A549 (cell line): ENCODE results near the gene TIMM10. TPM values are rescaled to one million over a fixed set of nuclear protein-coding genes. Genes with fewer than 3 reads are reported as not detected.

Experiments used
- ATAC-seq, 2 experiments: fragments of 200-7000 bp in 1 of 2; fragments of >200 bp in 1 of 2; cut with Nextera tagmentation in 1 of 2; cut with Tn5 transposase in 1 of 2; 3 replicates each; pipeline versions ENCODE4 v1.8.0 to v1.9.1; 2018 to 2020; ENCODE audit warnings: mild to moderate bottlenecking in 1 of 2, moderate library complexity in 1 of 2
- CTCF ChIA-PET: fragments of 300-600 bp; sonication (Branson Sonifier 250); formaldehyde crosslinking; extraction: SDS; loops from one replicate; lab custom pipeline; 2021; ENCODE audit warnings: antibody characterized with exemption, inconsistent platforms; lab: Yijun Ruan, JAX
- POLR2A ChIA-PET: fragments of 350-600 bp; formaldehyde crosslinking; extraction: SDS; loops from one replicate; lab custom pipeline; 2021; ENCODE audit warnings: antibody characterized with exemption, inconsistent platforms; lab: Yijun Ruan, JAX
- DNase-seq, 2 experiments: peaks; one replicate each; pipeline versions ENCODE4 v3.0.0 to v3.0.0-alpha.2; 2011 to 2016; ENCODE audit warnings: low read depth in 1 of 2, low spot score in 1 of 2
- FAIRE-seq: peaks from 2 replicates; lab custom pipeline; 2011; peaks lifted over from hg19 to GRCh38; lab: Jason Lieb, UNC
- H3K27ac ChIP-seq, 2 experiments: fragments of >200 bp; sonication (Bioruptor Twin); formaldehyde crosslinking; 3 replicates each; pipeline ENCODE4 v1.5.1; 2016 to 2017
- H3K4me1 ChIP-seq: fragments of >200 bp; sonication (Bioruptor Twin); formaldehyde crosslinking; 3 replicates; pipeline ENCODE4 v1.6.1; 2016
- H3K4me2 ChIP-seq: fragments of >200 bp; sonication (Bioruptor Twin); formaldehyde crosslinking; 3 replicates; pipeline ENCODE4 v1.6.1; 2016
- H3K4me3 ChIP-seq: fragments of >200 bp; sonication (Bioruptor Twin); formaldehyde crosslinking; 3 replicates; pipeline ENCODE4 v1.5.1; 2016
- H3K9me3 ChIP-seq: fragments of >200 bp; sonication (Bioruptor Twin); formaldehyde crosslinking; 3 replicates; pipeline ENCODE4 v1.6.1; 2016
- ATOH8 ChIP-seq: fragments of 250-450 bp; sonication (Bioruptor Pico); IDR thresholded peaks from 2 replicates; pipeline ENCODE4 v1.5.0; 2020; ENCODE audit warnings: low read depth, mild to moderate bottlenecking, moderate library complexity
- CEBPB ChIP-seq, 2 experiments: fragments of >200 bp in 1 of 2; sonication (Bioruptor Twin) in 1 of 2; formaldehyde crosslinking in 1 of 2; IDR thresholded peaks; 2 replicates each; pipeline ENCODE4 v1.6.1; 2012 to 2016
- CHD2 ChIP-seq: fragments of 150-350 bp; IDR thresholded peaks from 2 replicates; pipeline ENCODE4 v1.6.1; 2014; ENCODE audit warnings: low read length; ENCODE audit not compliant: partially characterized antibody
- CHD4 ChIP-seq: fragments of 200-600 bp; sonication (generic); IDR thresholded peaks from 2 replicates; pipeline ENCODE4 v1.6.1; 2016; ENCODE audit warnings: antibody characterized with exemption, mild to moderate bottlenecking, borderline replicate concordance
- E2F6 ChIP-seq: IDR thresholded peaks from 2 replicates; pipeline ENCODE4 v1.6.1; 2012; ENCODE audit warnings: low read depth, borderline replicate concordance
- ELK1 ChIP-seq: fragments of 150-350 bp; IDR thresholded peaks from 2 replicates; pipeline ENCODE4 v1.6.1; 2014; ENCODE audit warnings: low read depth, mild to moderate bottlenecking, low read length
- ESRRA ChIP-seq: fragments of 150-350 bp; IDR thresholded peaks from 2 replicates; pipeline ENCODE4 v1.6.1; 2014; ENCODE audit warnings: mild to moderate bottlenecking, low read length, borderline replicate concordance
- FOXS1 ChIP-seq: fragments of 250-450 bp; sonication (Bioruptor Pico); IDR thresholded peaks from 2 replicates; pipeline ENCODE4 v1.5.0; 2020; ENCODE audit warnings: mild to moderate bottlenecking, moderate library complexity
- HES2 ChIP-seq: fragments of >200 bp; sonication (Bioruptor Twin); formaldehyde crosslinking; IDR thresholded peaks from 2 replicates; pipeline ENCODE4 v1.6.1; 2016
- HMGXB4 ChIP-seq: fragments of 250-450 bp; sonication (Bioruptor Pico); IDR thresholded peaks from 2 replicates; pipeline ENCODE4 v1.5.0; 2021; ENCODE audit warnings: mild to moderate bottlenecking, moderate library complexity, borderline replicate concordance
- HOXA7 ChIP-seq: fragments of 250-450 bp; sonication (Bioruptor Pico); IDR thresholded peaks from 2 replicates; pipeline ENCODE4 v1.5.0; 2020; ENCODE audit warnings: mild to moderate bottlenecking, moderate library complexity
- KDM5A ChIP-seq: fragments of 200-600 bp; sonication (generic); IDR thresholded peaks from 2 replicates; pipeline ENCODE4 v1.6.1; 2016; ENCODE audit warnings: antibody characterized with exemption, mild to moderate bottlenecking
- MAFK ChIP-seq: fragments of 450-650 bp; IDR thresholded peaks from 2 replicates; pipeline ENCODE4 v1.6.1; 2014; ENCODE audit not compliant: partially characterized antibody
- RAD21 ChIP-seq, 2 experiments: fragments of >200 bp in 1 of 2; sonication (Bioruptor Twin) in 1 of 2; formaldehyde crosslinking in 1 of 2; IDR thresholded peaks in 1 of 2; conservative IDR thresholded peaks in 1 of 2; 2 replicates in 1 of 2; 3 replicates in 1 of 2; pipeline ENCODE4 v1.6.1; 2012 to 2018; ENCODE audit warnings: inconsistent platforms in 1 of 2
- RCOR1 ChIP-seq: fragments of 150-350 bp; IDR thresholded peaks from 2 replicates; pipeline ENCODE4 v1.6.1; 2014; ENCODE audit warnings: antibody characterized with exemption, low read length, low read depth
- TFCP2L1 ChIP-seq: fragments of 250-450 bp; sonication (Bioruptor Pico); IDR thresholded peaks from 2 replicates; pipeline ENCODE4 v1.5.0; 2021; ENCODE audit warnings: mild to moderate bottlenecking
- TP53 ChIP-seq: fragments of 250-450 bp; sonication (Bioruptor Pico); IDR thresholded peaks from 2 replicates; pipeline ENCODE4 v1.5.0; 2021; ENCODE audit warnings: mild to moderate bottlenecking, moderate library complexity
- USF2 ChIP-seq: fragments of 450-650 bp; IDR thresholded peaks from 2 replicates; pipeline ENCODE4 v1.6.1; 2014; ENCODE audit warnings: antibody characterized with exemption
- ZC3H11A ChIP-seq: fragments of 450-650 bp; IDR thresholded peaks from 2 replicates; pipeline ENCODE4 v1.6.1; 2014; ENCODE audit warnings: antibody characterized with exemption, mild to moderate bottlenecking
- ZNF302 ChIP-seq: fragments of 250-450 bp; sonication (Bioruptor Pico); IDR thresholded peaks from 2 replicates; pipeline ENCODE4 v1.9.0; 2021; ENCODE audit warnings: inconsistent platforms, mild to moderate bottlenecking, moderate library complexity
- ZSCAN20 ChIP-seq: fragments of 250-450 bp; sonication (Bioruptor Pico); IDR thresholded peaks from 2 replicates; pipeline ENCODE4 v1.8.0; 2022; ENCODE audit warnings: mild to moderate bottlenecking, moderate library complexity
- WGBS: methylation state at CpG from one replicate; pipeline ENCODE4 v1.1.6; 2017; ENCODE audit errors: missing lambda C conversion rate; 5-methylcytosine and 5-hydroxymethylcytosine counted together
- polyA plus RNA-seq, 4 experiments: library from polyadenylated mRNA; depleted of rRNA in 3 of 4; stranded (reverse); fragments of >200 nt; fragmentation: RNase III in 1 of 4; extraction: RNeasy Plus Mini Kit Qiagen cat#74134 plus additional on column Dnase treatment in 1 of 4; gene quantifications; 2 replicates in 3 of 4; 3 replicates in 1 of 4; pipeline ENCODE4 v1.2.3, GENCODE V29; 2011 to 2017

Gene TIMM10
- polyA plus RNA-seq, 2 of the 4 experiments (the other 2 are of a cell fraction): 179 to 248 TPM

- ChIA-PET CTCF (interaction anchor here (1.0 to 22.5 kb wide), 5 partner anchors 15 to 157 kb away, joined by 3 to 299 read pairs (median 4); partner anchors contain the start of genes RTN4RL2 and TIMM10), POLR2A (no interaction called here)
- H3K27ac ChIP-seq: no peak overlapping the region
- no peak overlapping the region for H3K4me3 ChIP-seq
- no peak for FAIRE-seq
- H3K9me3 ChIP-seq: no peaks in the 10 kb centered on the region
- no peak for TF ChIP-seq HOXA7 (CRISPR knock-in tag)
- no peak for TF ChIP-seq CHD2
- TF ChIP-seq TFCP2L1: no peak
- TF ChIP-seq USF2: no peak
- no peak for TF ChIP-seq FOXS1 (CRISPR knock-in tag)
- no peak for TF ChIP-seq E2F6
- no peak for TF ChIP-seq KDM5A
- no peak for TF ChIP-seq ZC3H11A
- no peak for TF ChIP-seq ESRRA
- TF ChIP-seq ELK1: no peak
- TF ChIP-seq HES2: no peak
- no peak for TF ChIP-seq RCOR1
- no peak for TF ChIP-seq ZNF302 (CRISPR knock-in tag)
- no peak for TF ChIP-seq ZSCAN20 (CRISPR knock-in tag)
- no peak for TF ChIP-seq MAFK
- no peak for ATAC-seq
- 74% methylated on average over 14 of the region's 15 CpGs for WGBS
- no peak overlapping the region for H3K4me2 ChIP-seq
- no peak for DNase-seq
- peaks cover 10% of the 10 kb centered on the region; the same call in 2 of the 3 replicates for H3K4me1 ChIP-seq
Observed at GRCh38 chr11:57487021-57487778, 43.4 kb downstream of the TIMM10 start.

- no peak for DNase-seq
- POLR2A ChIA-PET: no interaction called here
- WGBS: 83% methylated on average over 10 of the region's 10 CpGs
- no peak for FAIRE-seq
- ATAC-seq: no peak
- H3K9me3 ChIP-seq: no peaks in the 10 kb centered on the region
- H3K27ac ChIP-seq: no peak overlapping the region
- H3K4me3 ChIP-seq: no peak overlapping the region
- CTCF ChIA-PET: interaction anchor here (1.0 to 10.1 kb wide), 8 partner anchors 8 to 138 kb away, joined by 3 to 228 read pairs (median 56); partner anchors contain the start of gene RTN4RL2
- H3K4me2 ChIP-seq: no peak overlapping the region
- TF ChIP-seq TP53 (CRISPR knock-in tag): no peak
- peaks cover 10% of the 10 kb centered on the region; the same call in 2 of the 3 replicates for H3K4me1 ChIP-seq
Observed at GRCh38 chr11:57485217-57485990, 45.1 kb downstream of the TIMM10 start.

- no peaks in the 10 kb centered on the region for H3K9me3 ChIP-seq
- ATAC-seq: no peak
- H3K27ac ChIP-seq: no peak overlapping the region
- ChIA-PET CTCF (interaction anchor here (0.7 to 10.1 kb wide), 19 partner anchors 11 to 160 kb away, joined by 3 to 228 read pairs (median 4); partner anchors contain the start of genes P2RX3, RTN4RL2, SLC43A1 and UBE2L6), POLR2A (no interaction called here)
- FAIRE-seq: no peak
- DNase-seq: no peak
- 83% methylated on average over 7 of the region's 7 CpGs for WGBS
- H3K4me2 ChIP-seq: no peak overlapping the region
- H3K4me1 ChIP-seq: peaks cover 20% of the 10 kb centered on the region
- H3K4me3 ChIP-seq: no peak overlapping the region
- TF ChIP-seq CEBPB (IDR thresholded peaks at IDR 0.05) (no peak), HMGXB4 (CRISPR knock-in tag) (no peak), CHD4 (no peak), USF2 (no peak), HES2 (no peak), CHD2 (no peak), ATOH8 (CRISPR knock-in tag) (no peak), ZC3H11A (no peak), RCOR1 (no peak), TFCP2L1 (no peak), RAD21 (conservative IDR thresholded peaks at IDR 0.05 in 1 of 2, IDR thresholded peaks at IDR 0.05 in 1 of 2) (no peak)
Observed at GRCh38 chr11:57484141-57484710, 46.3 kb downstream of the TIMM10 start.
